Activated T-cell treated with anti-CD3 and anti-CD28 coated beads for 24 hours (primary cell): Measurements from ENCODE around the gene CSRP1.
"Not testable (repeated sequence)": the region's sequence is repeated elsewhere in the genome, so short reads cannot be mapped to it uniquely, and the experiment has no call there.

Experiments used
- DNase-seq: peaks from one replicate; pipeline ENCODE4 v3.0.0-alpha.2; 2020; ENCODE audit warnings: low read depth

Gene CSRP1

GRCh38 chr1:201497935-201498509, 8.9 kb downstream of the CSRP1 start:
- no peak for DNase-seq

GRCh38 chr1:201496296-201496690, 10.6 kb downstream of the CSRP1 start:
- DNase-seq: no peak

- no peak for DNase-seq
Observed at GRCh38 chr1:201495551-201496295, 11.2 kb downstream of the CSRP1 start.

GRCh38 chr1:201493757-201494617, 12.9 kb downstream of the CSRP1 start:
- no peak for DNase-seq

GRCh38 chr1:201493026-201493656, 13.8 kb downstream of the CSRP1 start:
- DNase-seq: not testable (repeated sequence)

- no peak for DNase-seq
Observed at GRCh38 chr1:201491896-201492511, 14.9 kb downstream of the CSRP1 start.

- DNase-seq: no peak
Observed at GRCh38 chr1:201490708-201491131, 16.2 kb downstream of the CSRP1 start.

- no peak for DNase-seq
Observed at GRCh38 chr1:201489643-201490261, 17.2 kb downstream of the CSRP1 start.

- DNase-seq: no peak
Observed at GRCh38 chr1:201488830-201489589, 17.9 kb downstream of the CSRP1 start.

GRCh38 chr1:201487742-201488141, 19.2 kb downstream of the CSRP1 start:
- no peak for DNase-seq

- DNase-seq: no peak
Observed at GRCh38 chr1:201486187-201486586, 20.7 kb downstream of the CSRP1 start.

- no peak for DNase-seq
Observed at GRCh38 chr1:201485184-201485774, 21.6 kb downstream of the CSRP1 start.

- no peak for DNase-seq
Observed at GRCh38 chr1:201483373-201483949, 23.5 kb downstream of the CSRP1 start.

- no peak for DNase-seq
Observed at GRCh38 chr1:201482755-201483154, 24.2 kb downstream of the CSRP1 start.

- DNase-seq: peak; percentile 70
Observed at GRCh38 chr1:201481761-201482493, 25.0 kb downstream of the CSRP1 start.

GRCh38 chr1:201481004-201481380, 25.9 kb downstream of the CSRP1 start:
- no peak for DNase-seq

- peak; percentile 55 for DNase-seq
Observed at GRCh38 chr1:201480231-201481003, 26.5 kb downstream of the CSRP1 start.

GRCh38 chr1:201479201-201479730, 27.7 kb downstream of the CSRP1 start:
- DNase-seq: no peak
